GM12874 (cell line): Measurements from ENCODE around the gene CD207.

Experiments
- TF ChIP-seq, protein P1 (sequence below): IDR thresholded peaks from 2 replicates; pipeline ENCODE4 v1.5.1; 2011; ENCODE audit warnings: low read depth, mild to moderate bottlenecking, control low read depth, low read length, moderate library complexity; ENCODE audit not compliant: insufficient read depth

The CD207 gene

DNA sequence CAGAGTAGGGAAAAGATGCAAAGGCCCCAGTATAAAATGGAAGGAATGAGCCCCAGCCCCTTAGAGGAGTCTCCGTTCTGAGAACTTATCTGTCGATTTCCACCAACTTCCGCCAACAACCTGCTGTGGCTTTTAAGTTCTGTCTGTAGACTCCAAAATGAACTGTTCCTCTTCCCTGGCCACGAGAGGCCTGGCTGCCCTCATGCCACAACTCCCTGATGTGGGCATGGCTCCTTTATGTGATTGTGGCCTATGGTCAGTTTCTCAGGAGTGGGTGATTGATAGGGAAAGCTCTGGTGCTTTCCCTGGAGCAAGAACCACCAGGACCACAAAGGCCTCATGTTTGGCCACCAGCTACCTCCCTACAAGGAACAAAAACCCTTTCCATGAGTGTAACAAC lies 18.8 kb upstream of the CD207 start:
- TF ChIP-seq, protein P1, sequence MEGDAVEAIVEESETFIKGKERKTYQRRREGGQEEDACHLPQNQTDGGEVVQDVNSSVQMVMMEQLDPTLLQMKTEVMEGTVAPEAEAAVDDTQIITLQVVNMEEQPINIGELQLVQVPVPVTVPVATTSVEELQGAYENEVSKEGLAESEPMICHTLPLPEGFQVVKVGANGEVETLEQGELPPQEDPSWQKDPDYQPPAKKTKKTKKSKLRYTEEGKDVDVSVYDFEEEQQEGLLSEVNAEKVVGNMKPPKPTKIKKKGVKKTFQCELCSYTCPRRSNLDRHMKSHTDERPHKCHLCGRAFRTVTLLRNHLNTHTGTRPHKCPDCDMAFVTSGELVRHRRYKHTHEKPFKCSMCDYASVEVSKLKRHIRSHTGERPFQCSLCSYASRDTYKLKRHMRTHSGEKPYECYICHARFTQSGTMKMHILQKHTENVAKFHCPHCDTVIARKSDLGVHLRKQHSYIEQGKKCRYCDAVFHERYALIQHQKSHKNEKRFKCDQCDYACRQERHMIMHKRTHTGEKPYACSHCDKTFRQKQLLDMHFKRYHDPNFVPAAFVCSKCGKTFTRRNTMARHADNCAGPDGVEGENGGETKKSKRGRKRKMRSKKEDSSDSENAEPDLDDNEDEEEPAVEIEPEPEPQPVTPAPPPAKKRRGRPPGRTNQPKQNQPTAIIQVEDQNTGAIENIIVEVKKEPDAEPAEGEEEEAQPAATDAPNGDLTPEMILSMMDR: no peak

DNA sequence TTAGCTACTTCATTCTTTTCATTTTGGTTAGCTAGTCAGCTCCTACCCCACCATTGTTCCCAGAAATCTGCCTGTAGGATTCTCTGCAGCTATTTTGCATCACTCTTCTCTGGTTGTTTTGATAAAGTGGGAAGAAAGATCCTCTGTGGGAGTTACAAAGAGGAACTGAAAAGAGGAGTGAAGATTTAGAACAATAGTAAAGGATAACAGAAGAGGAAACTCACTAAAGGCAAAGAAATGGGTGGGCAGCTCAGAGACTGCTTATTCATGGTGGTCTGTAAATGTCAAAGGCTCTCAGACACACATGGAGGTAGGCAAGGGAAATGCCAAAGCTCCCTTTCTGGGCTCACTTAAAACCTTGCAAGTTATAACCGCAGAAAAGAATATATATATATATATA lies 17.2 kb upstream of the CD207 start:
- TF ChIP-seq, protein P1: no peak

DNA sequence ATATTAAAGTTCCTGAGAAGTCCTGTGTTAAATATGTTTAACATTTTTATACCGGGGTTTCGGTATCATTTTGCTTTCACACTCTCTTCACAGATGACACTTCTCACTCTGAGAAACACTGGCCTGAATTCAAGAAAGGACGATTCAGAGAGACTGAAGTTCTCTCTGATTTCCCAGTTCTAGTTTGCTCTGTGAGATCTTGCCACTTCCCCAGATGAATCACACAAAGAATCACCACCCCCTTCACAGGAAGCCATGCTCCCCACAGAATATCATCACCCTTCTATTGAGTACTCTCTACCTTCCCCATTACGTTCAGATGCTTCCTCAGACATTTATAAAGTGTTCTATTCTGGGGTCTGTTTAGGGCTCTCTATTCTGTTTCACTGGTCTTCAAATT lies 16.1 kb upstream of the CD207 start:
- TF ChIP-seq, protein P1: no peak

DNA sequence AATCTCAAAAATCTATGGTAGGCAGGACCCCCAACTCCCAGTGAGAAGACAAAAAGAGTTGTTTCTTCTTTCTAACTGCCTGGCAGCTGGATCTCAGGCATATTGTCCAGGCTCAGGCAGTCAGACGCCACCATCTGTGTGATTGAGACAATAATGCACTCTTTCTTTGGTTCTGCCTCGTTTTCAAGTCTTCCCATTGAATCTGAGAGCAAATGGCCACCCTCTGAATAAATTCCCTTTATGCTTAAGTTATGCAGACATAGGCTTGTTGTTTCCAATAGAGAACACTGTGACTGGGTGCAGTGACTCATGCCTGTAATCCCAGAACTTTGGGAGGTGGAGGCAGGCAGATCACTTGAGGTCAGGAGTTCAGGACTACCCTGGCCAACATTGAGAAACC lies 15.3 kb upstream of the CD207 start:
- TF ChIP-seq, protein P1: no peak

GRCh38 chr2:70842401-70842800 lies 6.8 kb upstream of the CD207 start:
- TF ChIP-seq, protein P1: no peak

- TF ChIP-seq, protein P1: no peak
These were observed 2.6 kb upstream of the CD207 start for GRCh38 chr2:70837980-70838925.

DNA sequence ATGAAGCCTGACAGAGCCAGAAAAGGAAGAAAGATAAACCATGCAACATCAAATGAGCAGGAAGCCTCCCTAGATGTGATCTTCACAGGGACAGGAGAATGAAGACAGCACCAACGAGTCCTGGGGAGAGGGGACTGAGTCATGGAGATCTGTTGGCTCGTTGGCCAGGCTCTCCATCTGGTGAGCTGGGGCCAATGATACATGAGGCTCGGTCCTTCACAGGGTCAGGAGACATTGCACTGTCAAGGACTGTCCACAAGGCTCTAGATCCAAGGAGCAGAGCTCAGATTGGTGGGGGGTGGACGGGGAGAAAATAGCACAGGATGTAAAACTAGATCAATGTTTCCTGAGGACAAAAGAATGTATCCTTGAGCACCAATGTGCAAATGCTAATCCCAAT lies 735 bp downstream of the CD207 start:
- TF ChIP-seq, protein P1: no peak
